ENCODE measurements around the gene ATF5.

- TF ChIP-seq CTCF (IDR thresholded peaks at IDR 0.05) (no peak), EZH2 (IDR thresholded peaks at IDR 0.05; ENCODE audit: borderline replicate concordance, insufficient read depth, low read depth, low read length, poor library complexity, severe bottlenecking) (no peak)
These were observed 842 bp downstream of the ATF5 start for GRCh38 chr19:49929611-49930482.

Data from B cell (primary cell).